ENCODE data around the gene NAALADL2.

NAALADL2 gene

DNA sequence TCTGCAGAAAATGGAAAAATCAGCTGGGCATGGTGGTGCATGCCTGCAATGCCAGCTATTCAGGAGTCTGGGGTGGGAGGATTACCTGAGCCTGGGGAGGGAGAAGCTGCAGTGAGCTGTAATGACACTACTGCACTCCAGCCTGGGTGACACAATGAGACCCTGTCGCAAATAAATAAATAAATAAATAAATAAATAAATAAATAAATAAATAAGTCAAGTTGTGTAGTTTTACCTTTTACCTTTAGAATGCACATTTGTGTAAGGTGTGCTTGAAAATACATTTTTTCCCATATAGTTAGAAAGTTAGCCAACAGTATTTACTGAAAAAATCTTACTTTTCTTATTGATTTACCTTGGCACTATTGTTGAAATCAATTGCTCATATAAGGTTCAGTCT lies 515.6 kb downstream of the NAALADL2 start:
- no peak for TF ChIP-seq CTCF (conservative IDR thresholded peaks at IDR 0.05; ENCODE audit: low read depth, low read length)
- no peak for DNase-seq (ENCODE audit: low read depth)
- H3K4me3 ChIP-seq (ENCODE audit: low read depth, low read length): no peak overlapping the region

DNA sequence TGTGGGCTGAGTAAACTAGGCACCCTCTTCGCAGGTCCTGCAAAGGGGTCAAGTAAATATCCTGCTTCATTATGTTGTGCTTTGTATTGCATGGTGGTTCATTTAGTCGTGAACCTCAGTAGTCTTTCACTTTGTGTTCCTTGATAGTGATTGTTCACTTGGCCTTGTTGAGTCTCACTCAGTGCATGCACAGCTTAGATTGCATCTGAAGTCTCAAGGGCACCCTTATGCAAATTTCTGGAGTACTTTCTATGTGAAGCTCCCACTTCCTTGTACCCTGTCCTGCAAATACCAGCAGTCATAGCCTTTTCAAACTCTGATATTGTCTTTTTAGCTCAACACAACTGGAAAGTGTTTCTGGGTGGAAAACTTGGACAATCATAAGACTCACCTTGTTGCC lies 519.2 kb downstream of the NAALADL2 start:
- DNase-seq (ENCODE audit: low read depth): no peak
- H3K4me3 ChIP-seq (ENCODE audit: low read depth, low read length): no peak overlapping the region
- no peak for TF ChIP-seq CTCF (conservative IDR thresholded peaks at IDR 0.05; ENCODE audit: low read depth, low read length)

DNA sequence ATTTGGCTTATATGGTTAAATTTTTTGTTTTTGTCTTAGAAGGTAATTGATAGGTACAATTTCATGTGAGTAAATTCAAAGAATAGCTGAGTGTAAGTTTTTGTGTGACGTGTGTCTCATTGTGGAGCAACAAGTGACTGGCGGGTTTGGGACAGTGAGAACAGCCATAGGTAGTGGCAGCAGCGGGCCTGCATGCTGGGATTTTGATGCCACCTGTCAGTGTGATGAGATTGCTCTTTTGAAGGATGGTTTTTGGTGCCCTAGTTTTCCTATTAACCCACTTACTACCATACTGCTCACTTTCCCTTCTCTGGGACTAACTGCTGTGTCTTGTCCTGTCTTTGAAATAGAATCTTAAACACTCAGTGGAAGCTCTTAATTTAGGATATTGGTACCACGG lies 522.6 kb downstream of the NAALADL2 start:
- no peak for DNase-seq (ENCODE audit: low read depth)

DNA sequence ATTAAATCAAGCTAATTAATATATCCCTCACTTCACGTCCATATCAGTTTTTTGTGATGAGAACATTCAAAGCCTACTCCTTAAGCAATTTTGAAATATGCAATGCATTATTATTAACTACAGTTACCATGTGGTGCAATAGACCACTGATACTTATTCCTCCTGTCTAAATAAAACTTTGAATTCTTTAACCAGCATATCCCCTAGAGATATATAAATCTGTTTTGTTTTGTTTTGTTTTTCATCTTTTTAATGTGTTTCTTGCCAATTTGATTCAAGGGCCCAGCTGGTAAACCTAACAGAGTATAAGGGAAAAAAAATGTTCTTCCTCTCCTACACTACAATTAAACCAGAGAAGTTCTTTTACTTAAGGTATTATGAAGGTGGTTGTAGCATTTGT lies 524.2 kb downstream of the NAALADL2 start:
- no peak for TF ChIP-seq CTCF (conservative IDR thresholded peaks at IDR 0.05; ENCODE audit: low read depth, low read length)
- DNase-seq (ENCODE audit: low read depth): peak; percentile 33
- H3K4me3 ChIP-seq (ENCODE audit: low read depth, low read length): no peak overlapping the region

More for the DNA sequence above, 522.6 kb downstream of the NAALADL2 start:
- H3K4me3 ChIP-seq (ENCODE audit: low read depth, low read length): no peak overlapping the region
- TF ChIP-seq CTCF (conservative IDR thresholded peaks at IDR 0.05; ENCODE audit: low read depth, low read length): no peak

- no peak overlapping the region for H3K4me3 ChIP-seq (ENCODE audit: low read depth, low read length)
- no peak for TF ChIP-seq CTCF (conservative IDR thresholded peaks at IDR 0.05; ENCODE audit: low read depth, low read length)
- no peak for DNase-seq (ENCODE audit: low read depth)
Measured at GRCh38 chr3:175383813-175384212, 524.7 kb downstream of the NAALADL2 start.

DNA sequence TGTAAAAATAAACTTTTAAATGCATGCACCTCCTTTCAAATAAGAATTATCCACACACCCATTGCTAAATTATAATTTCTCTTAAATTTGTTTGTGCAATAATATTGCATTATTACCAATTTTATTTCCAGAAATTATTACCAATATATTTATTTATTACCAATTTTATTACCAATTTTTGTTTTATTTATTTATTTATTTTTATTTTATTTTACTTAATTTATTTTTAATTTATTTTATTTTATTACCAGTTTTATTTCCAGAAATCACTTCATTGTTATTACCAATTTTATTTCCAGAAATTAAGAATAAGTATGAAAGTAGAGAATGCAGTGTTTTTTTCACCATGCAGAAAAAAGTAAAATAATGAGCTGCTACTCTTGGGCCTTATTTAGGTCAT lies 525.4 kb downstream of the NAALADL2 start:
- no peak overlapping the region for H3K4me3 ChIP-seq (ENCODE audit: low read depth, low read length)
- DNase-seq (ENCODE audit: low read depth): no peak
- TF ChIP-seq CTCF (conservative IDR thresholded peaks at IDR 0.05; ENCODE audit: low read depth, low read length): no peak

GRCh38 chr3:175386630-175387029 lies 527.5 kb downstream of the NAALADL2 start:
- peak; percentile 86 for DNase-seq (ENCODE audit: low read depth)
- TF ChIP-seq CTCF (conservative IDR thresholded peaks at IDR 0.05; ENCODE audit: low read depth, low read length): no peak
- H3K4me3 ChIP-seq (ENCODE audit: low read depth, low read length): no peak overlapping the region

Measured in choroid plexus epithelial cell (primary cell).